ENCODE results near the gene VANGL1. TPM values are rescaled to one million over a fixed set of nuclear protein-coding genes. Genes with fewer than 3 reads are reported as not detected.
A peak's percentile ranks its signal among the peaks of the same experiment; 100 is the strongest.

The VANGL1 gene
- total RNA-seq, 2 experiments from 2014 or later = 3.0 to 3.4 TPM

GRCh38 chr1:115655306-115655663 is 13.5 kb downstream of the VANGL1 start:
- no peak for DNase-seq
- Mint-ChIP-seq H3K4me3 (no peak overlapping the region), H3K36me3 (ENCODE audit: low read depth) (no peaks in the 10 kb centered on the region), H3K27me3 (no peaks in the 10 kb centered on the region), H3K27ac (no peak overlapping the region), H3K4me1 (peaks cover 9% of the 10 kb centered on the region), H3K9me3 (ENCODE audit: low read depth) (no peaks in the 10 kb centered on the region)
- POLR2A ChIA-PET = no interaction called here
- CTCF ChIA-PET = no interaction called here
- ATAC-seq = peak; percentile 33
- intact Hi-C loops (cut with DNase I, micrococcal nuclease) = no loop called here

GRCh38 chr1:115655916-115656315 is 14.1 kb downstream of the VANGL1 start:
- ChIA-PET POLR2A (no interaction called here), CTCF (no interaction called here)
- no peaks in the 10 kb centered on the region for H3K9me3 Mint-ChIP-seq (ENCODE audit: low read depth)
- H3K4me1 Mint-ChIP-seq = peaks cover 9% of the 10 kb centered on the region
- H3K36me3 Mint-ChIP-seq (ENCODE audit: low read depth) = no peaks in the 10 kb centered on the region
- intact Hi-C loops (cut with DNase I, micrococcal nuclease) = no loop called here
- peak; percentile 36 for ATAC-seq
- DNase-seq = no peak
- H3K27me3 Mint-ChIP-seq = no peaks in the 10 kb centered on the region
- no peak overlapping the region for H3K27ac Mint-ChIP-seq
- no peak overlapping the region for H3K4me3 Mint-ChIP-seq

GRCh38 chr1:115656461-115657077 is 14.8 kb downstream of the VANGL1 start:
- Mint-ChIP-seq H3K4me3 (no peak overlapping the region), H3K9me3 (ENCODE audit: low read depth) (no peaks in the 10 kb centered on the region), H3K27ac (no peak overlapping the region), H3K27me3 (no peaks in the 10 kb centered on the region), H3K36me3 (ENCODE audit: low read depth) (no peaks in the 10 kb centered on the region), H3K4me1 (peaks cover 9% of the 10 kb centered on the region)
- intact Hi-C loops (cut with DNase I, micrococcal nuclease) = no loop called here
- CTCF ChIA-PET = no interaction called here
- POLR2A ChIA-PET = no interaction called here
- ATAC-seq (no peak), DNase-seq (no peak)

- H3K27me3 Mint-ChIP-seq = no peaks in the 10 kb centered on the region
- no peaks in the 10 kb centered on the region for H3K9me3 Mint-ChIP-seq (ENCODE audit: low read depth)
- ATAC-seq (no peak), DNase-seq (no peak)
- ChIA-PET POLR2A (no interaction called here), CTCF (no interaction called here)
- no peak overlapping the region for H3K27ac Mint-ChIP-seq
- intact Hi-C loops (cut with DNase I, micrococcal nuclease) = no loop called here
- H3K4me3 Mint-ChIP-seq = no peak overlapping the region
- H3K36me3 Mint-ChIP-seq (ENCODE audit: low read depth) = no peaks in the 10 kb centered on the region
- peaks cover 9% of the 10 kb centered on the region for H3K4me1 Mint-ChIP-seq
Measured at GRCh38 chr1:115658646-115659045, 16.9 kb downstream of the VANGL1 start.

- Mint-ChIP-seq H3K9me3 (ENCODE audit: low read depth) (no peaks in the 10 kb centered on the region), H3K4me1 (peaks cover 3% of the 10 kb centered on the region), H3K36me3 (ENCODE audit: low read depth) (peaks cover 4% of the 10 kb centered on the region), H3K27me3 (no peaks in the 10 kb centered on the region), H3K4me3 (no peak overlapping the region), H3K27ac (no peak overlapping the region)
- intact Hi-C loops (cut with DNase I, micrococcal nuclease) = no loop called here
- ChIA-PET CTCF (no interaction called here), POLR2A (no interaction called here)
- DNase-seq (no peak), ATAC-seq (no peak)
Measured at GRCh38 chr1:115660151-115660550, 18.4 kb downstream of the VANGL1 start.

GRCh38 chr1:115661157-115661556 is 19.4 kb downstream of the VANGL1 start:
- Mint-ChIP-seq H3K4me1 (no peaks in the 10 kb centered on the region), H3K27me3 (no peaks in the 10 kb centered on the region), H3K27ac (no peak overlapping the region), H3K4me3 (no peak overlapping the region), H3K9me3 (ENCODE audit: low read depth) (no peaks in the 10 kb centered on the region), H3K36me3 (ENCODE audit: low read depth) (peaks cover 4% of the 10 kb centered on the region)
- ATAC-seq = no peak
- intact Hi-C loops (cut with DNase I, micrococcal nuclease) = no loop called here
- no peak for DNase-seq
- ChIA-PET CTCF (interaction anchor here (0.6 kb wide), 1 partner anchor 582 kb away, joined by 4 read pairs; no protein-coding TSS in a partner anchor), POLR2A (no interaction called here)

GRCh38 chr1:115665319-115666096 is 23.7 kb downstream of the VANGL1 start:
- peaks cover 13% of the 10 kb centered on the region for H3K36me3 Mint-ChIP-seq (ENCODE audit: low read depth)
- CTCF ChIA-PET = no interaction called here
- H3K9me3 Mint-ChIP-seq (ENCODE audit: low read depth) = peaks cover 2% of the 10 kb centered on the region
- intact Hi-C loops (cut with DNase I, micrococcal nuclease) = no loop called here
- DNase-seq (no peak), ATAC-seq (no peak)
- H3K27ac Mint-ChIP-seq = no peak overlapping the region
- no peaks in the 10 kb centered on the region for H3K27me3 Mint-ChIP-seq
- H3K4me3 Mint-ChIP-seq = no peak overlapping the region
- POLR2A ChIA-PET = no interaction called here
- H3K4me1 Mint-ChIP-seq = peaks cover 6% of the 10 kb centered on the region

GRCh38 chr1:115666206-115666605 is 24.4 kb downstream of the VANGL1 start:
- H3K36me3 Mint-ChIP-seq (ENCODE audit: low read depth) = peaks cover 13% of the 10 kb centered on the region
- no peak for ATAC-seq
- no peak for DNase-seq
- peaks cover 2% of the 10 kb centered on the region for H3K9me3 Mint-ChIP-seq (ENCODE audit: low read depth)
- intact Hi-C loops (cut with DNase I, micrococcal nuclease) = no loop called here
- ChIA-PET CTCF (no interaction called here), POLR2A (no interaction called here)
- H3K4me3 Mint-ChIP-seq = no peak overlapping the region
- H3K4me1 Mint-ChIP-seq = peaks cover 6% of the 10 kb centered on the region
- H3K27ac Mint-ChIP-seq = no peak overlapping the region
- H3K27me3 Mint-ChIP-seq = no peaks in the 10 kb centered on the region

GRCh38 chr1:115666702-115667101 is 24.9 kb downstream of the VANGL1 start:
- CTCF ChIA-PET = no interaction called here
- POLR2A ChIA-PET = no interaction called here
- no peak overlapping the region for H3K4me3 Mint-ChIP-seq
- H3K9me3 Mint-ChIP-seq (ENCODE audit: low read depth) = peaks cover 2% of the 10 kb centered on the region
- peaks cover 13% of the 10 kb centered on the region for H3K36me3 Mint-ChIP-seq (ENCODE audit: low read depth)
- no peaks in the 10 kb centered on the region for H3K27me3 Mint-ChIP-seq
- no peak overlapping the region for H3K27ac Mint-ChIP-seq
- peaks cover 6% of the 10 kb centered on the region for H3K4me1 Mint-ChIP-seq
- intact Hi-C loops (cut with DNase I, micrococcal nuclease) = no loop called here
- DNase-seq (no peak), ATAC-seq (no peak)

GRCh38 chr1:115668579-115668978 is 26.8 kb downstream of the VANGL1 start:
- Mint-ChIP-seq H3K4me3 (no peak overlapping the region), H3K9me3 (ENCODE audit: low read depth) (peaks cover 2% of the 10 kb centered on the region), H3K27ac (no peak overlapping the region), H3K36me3 (ENCODE audit: low read depth) (peaks cover 13% of the 10 kb centered on the region), H3K27me3 (no peaks in the 10 kb centered on the region), H3K4me1 (peaks cover 6% of the 10 kb centered on the region)
- intact Hi-C loops (cut with DNase I, micrococcal nuclease) = no loop called here
- DNase-seq = no peak
- POLR2A ChIA-PET = no interaction called here
- ATAC-seq = no peak
- CTCF ChIA-PET = interaction anchor here (0.6 to 1.5 kb wide), 3 partner anchors 32 to 103 kb away, joined by 3 read pairs; no protein-coding TSS in a partner anchor

GRCh38 chr1:115669002-115669673 is 27.4 kb downstream of the VANGL1 start:
- Mint-ChIP-seq H3K27me3 (no peaks in the 10 kb centered on the region), H3K4me3 (no peak overlapping the region), H3K4me1 (peaks cover 6% of the 10 kb centered on the region), H3K36me3 (ENCODE audit: low read depth) (peaks cover 11% of the 10 kb centered on the region), H3K9me3 (ENCODE audit: low read depth) (peaks cover 2% of the 10 kb centered on the region), H3K27ac (no peak overlapping the region)
- ChIA-PET CTCF (interaction anchor here (0.6 to 1.5 kb wide), 2 partner anchors 31 to 102 kb away, joined by 3 read pairs; no protein-coding TSS in a partner anchor), POLR2A (no interaction called here)
- ATAC-seq (no peak), DNase-seq (no peak)
- intact Hi-C loops (cut with DNase I, micrococcal nuclease) = no loop called here

- H3K27me3 Mint-ChIP-seq = no peaks in the 10 kb centered on the region
- H3K27ac Mint-ChIP-seq = no peak overlapping the region
- H3K4me1 Mint-ChIP-seq = peaks cover 6% of the 10 kb centered on the region
- ChIA-PET POLR2A (no interaction called here), CTCF (interaction anchor here (0.6 kb wide), 1 partner anchor 347 kb away, joined by 3 read pairs; no protein-coding TSS in a partner anchor)
- intact Hi-C loops (cut with DNase I, micrococcal nuclease) = no loop called here
- peaks cover 9% of the 10 kb centered on the region for H3K36me3 Mint-ChIP-seq (ENCODE audit: low read depth)
- H3K4me3 Mint-ChIP-seq = no peak overlapping the region
- H3K9me3 Mint-ChIP-seq (ENCODE audit: low read depth) = peaks cover 2% of the 10 kb centered on the region
- DNase-seq (no peak), ATAC-seq (no peak)
Measured at GRCh38 chr1:115669886-115670285, 28.1 kb downstream of the VANGL1 start.

Measured in activated CD4-positive, alpha-beta T cell treated with anti-CD3 and anti-CD28 coated beads for 36 hours (primary cell).